CD8-positive, alpha-beta memory T cell (primary cell): Measurements from ENCODE around the gene EHBP1L1. TPM values are rescaled to one million over a fixed set of nuclear protein-coding genes. Genes with fewer than 3 reads are reported as not detected.

Source experiments
- CTCF ChIA-PET: fragments of 350-600 bp; sonication (Branson Sonifier 250); formaldehyde crosslinking; loops from one replicate; lab custom pipeline; 2021; ENCODE audit warnings: antibody characterized with exemption; lab: Charles Lee
- POLR2A ChIA-PET: fragments of 350-600 bp; sonication (Branson Sonifier 250); formaldehyde crosslinking; loops from one replicate; lab custom pipeline; 2021; ENCODE audit warnings: antibody characterized with exemption; lab: Charles Lee
- DNase-seq, 5 donors: peaks; one replicate each; pipeline versions ENCODE4 v3.0.0 to v3.0.0-alpha.2; 2020 to 2022; ENCODE audit warnings: mixed read lengths in 1 of 5
- H3K27ac ChIP-seq: one replicate; pipeline ENCODE4 v1.7.0; 2013; ENCODE audit warnings: low read depth, mild to moderate bottlenecking, low read length, moderate library complexity
- H3K27me3 ChIP-seq: 2 replicates; pipeline ENCODE4 v1.7.0; 2013; ENCODE audit warnings: low read length, mild to moderate bottlenecking; ENCODE audit not compliant: insufficient read depth, poor library complexity, severe bottlenecking
- H3K36me3 ChIP-seq: 2 replicates; pipeline ENCODE4 v1.7.0; 2013; ENCODE audit warnings: mild to moderate bottlenecking, low read length, moderate library complexity; ENCODE audit not compliant: insufficient read depth
- H3K4me1 ChIP-seq: 2 replicates; pipeline ENCODE4 v1.7.0; 2013; ENCODE audit warnings: mild to moderate bottlenecking, low read length, moderate library complexity; ENCODE audit not compliant: insufficient read depth
- H3K4me3 ChIP-seq: 2 replicates; pipeline ENCODE4 v1.7.0; 2013; ENCODE audit warnings: mild to moderate bottlenecking, low read length
- H3K9me3 ChIP-seq: 2 replicates; pipeline ENCODE4 v1.7.0; 2013; ENCODE audit warnings: mild to moderate bottlenecking, low read length
- H3K27ac Mint-ChIP-seq, 8 donors: one replicate each; pipeline ENCODE4 v1.8.0; 2020 to 2021; ENCODE audit warnings: mixed read lengths in 8 of 8, mild to moderate bottlenecking in 6 of 8, inconsistent platforms in 3 of 8, moderate library complexity in 3 of 8
- H3K27me3 Mint-ChIP-seq, 2 donors: one replicate each; pipeline ENCODE4 v1.8.0; 2020 to 2021; ENCODE audit warnings: mixed read lengths in 2 of 2, mild to moderate bottlenecking in 1 of 2, moderate library complexity in 1 of 2
- H3K36me3 Mint-ChIP-seq, 3 donors: one replicate each; pipeline ENCODE4 v1.8.0; 2020 to 2021; ENCODE audit warnings: mixed read lengths in 3 of 3, inconsistent platforms in 1 of 3, mild to moderate bottlenecking in 1 of 3
- H3K4me1 Mint-ChIP-seq, 3 donors: one replicate each; pipeline ENCODE4 v1.8.0; 2020 to 2021; ENCODE audit warnings: mixed read lengths in 3 of 3, inconsistent platforms in 1 of 3, mild to moderate bottlenecking in 1 of 3
- H3K4me3 Mint-ChIP-seq, 7 donors: one replicate each; pipeline ENCODE4 v1.8.0; 2020 to 2021; ENCODE audit warnings: mixed read lengths in 7 of 7, mild to moderate bottlenecking in 6 of 7, moderate library complexity in 4 of 7, inconsistent platforms in 2 of 7
- H3K9me3 Mint-ChIP-seq, 5 donors: one replicate each; pipeline ENCODE4 v1.8.0; 2020 to 2022; ENCODE audit warnings: mixed read lengths in 5 of 5, mild to moderate bottlenecking in 3 of 5, moderate library complexity in 2 of 5, inconsistent platforms in 1 of 5
- polyA plus RNA-seq: library from polyadenylated mRNA; unstranded; fragments of 300-500 nt; fragmentation: Illumina TruSeq; gene quantifications from one replicate; pipeline ENCODE4 v1.2.3, GENCODE V29; 2021
- total RNA-seq, 2 experiments: library from RNA; stranded (reverse); gene quantifications; one replicate each; pipeline ENCODE4 v1.2.3, GENCODE V29; 2021

Gene EHBP1L1
- total and polyA plus RNA-seq, 3 experiments from 2014 or later = 25.1 to 100 (median 97.3) TPM

- Mint-ChIP-seq H3K36me3 (peaks cover 0 to 11% (median 9%) of the 10 kb centered on the region in 3 donors), H3K27me3 (peaks cover 0 to 2% of the 10 kb centered on the region in 2 donors), H3K9me3 (no peaks in the 10 kb centered on the region), H3K4me3 (peak overlapping the region; percentile 32 to 85 (median 64)), H3K4me1 (peaks cover 50 to 68% (median 51%) of the 10 kb centered on the region in 3 donors), H3K27ac (peak overlapping the region; percentile 75 to 98 (median 88))
- Histone ChIP-seq H3K27me3 (no peaks in the 10 kb centered on the region), H3K36me3 (no peaks in the 10 kb centered on the region), H3K4me3 (no peak overlapping the region), H3K27ac (no peak overlapping the region), H3K9me3 (no peaks in the 10 kb centered on the region), H3K4me1 (peaks cover 69% of the 10 kb centered on the region)
- no peak for DNase-seq
- ChIA-PET POLR2A (interaction anchor here (1.5 kb wide), 1 partner anchor 11 kb away, joined by 17 read pairs; no protein-coding TSS in a partner anchor), CTCF (interaction anchor here (0.7 to 1.6 kb wide), 3 partner anchors 10 to 33 kb away, joined by 3 to 7 read pairs (median 3); no protein-coding TSS in a partner anchor)
These were observed 20.9 kb upstream of the EHBP1L1 start for GRCh38 chr11:65554842-65555430.

GRCh38 chr11:65555693-65556231 is 20.1 kb upstream of the EHBP1L1 start:
- Mint-ChIP-seq H3K4me1 (peaks cover 54 to 76% (median 55%) of the 10 kb centered on the region in 3 donors), H3K36me3 (peaks cover 0 to 11% (median 9%) of the 10 kb centered on the region in 3 donors), H3K4me3 (peak overlapping the region in 5 of 7 donors; percentile 23 to 92 (median 87)), H3K9me3 (no peaks in the 10 kb centered on the region), H3K27me3 (peaks cover 0 to 2% of the 10 kb centered on the region in 2 donors), H3K27ac (peak overlapping the region; percentile 61 to 98 (median 87))
- no peaks in the 10 kb centered on the region for H3K27me3 ChIP-seq
- DNase-seq = no peak
- ChIA-PET CTCF (interaction anchor here (0.7 to 2.0 kb wide), 4 partner anchors 9 to 32 kb away, joined by 3 to 14 read pairs (median 5); no protein-coding TSS in a partner anchor), POLR2A (interaction anchor here (1.5 kb wide), 1 partner anchor 10 kb away, joined by 17 read pairs; no protein-coding TSS in a partner anchor)
- H3K9me3 ChIP-seq = no peaks in the 10 kb centered on the region
- H3K4me1 ChIP-seq = peaks cover 77% of the 10 kb centered on the region
- peak overlapping the region; percentile 8 for H3K4me3 ChIP-seq
- H3K27ac ChIP-seq = no peak overlapping the region
- H3K36me3 ChIP-seq = no peaks in the 10 kb centered on the region

GRCh38 chr11:65556470-65557279 is 19.2 kb upstream of the EHBP1L1 start:
- Mint-ChIP-seq H3K27me3 (peaks cover 0 to 2% of the 10 kb centered on the region in 2 donors), H3K36me3 (peaks cover 0 to 7% (median 5%) of the 10 kb centered on the region in 3 donors), H3K4me3 (peak overlapping the region; percentile 80 to 94 (median 91)), H3K9me3 (no peaks in the 10 kb centered on the region), H3K4me1 (peaks cover 49 to 73% (median 50%) of the 10 kb centered on the region in 3 donors), H3K27ac (peak overlapping the region; percentile 84 to 98 (median 93))
- H3K9me3 ChIP-seq = no peaks in the 10 kb centered on the region
- no peaks in the 10 kb centered on the region for H3K27me3 ChIP-seq
- ChIA-PET POLR2A (interaction anchor here (0.6 to 1.2 kb wide), 5 partner anchors 8 to 530 kb away, joined by 3 to 6 read pairs (median 3); no protein-coding TSS in a partner anchor), CTCF (interaction anchor here (0.6 to 2.0 kb wide), 5 partner anchors 9 to 31 kb away, joined by 3 to 14 read pairs (median 4); partner anchors contain the start of gene ZNRD2)
- peak overlapping the region; percentile 31 for H3K27ac ChIP-seq
- DNase-seq = no peak
- no peaks in the 10 kb centered on the region for H3K36me3 ChIP-seq
- H3K4me3 ChIP-seq = peak overlapping the region; percentile 53
- peaks cover 73% of the 10 kb centered on the region for H3K4me1 ChIP-seq

- H3K27ac ChIP-seq = peak overlapping the region; percentile 31
- peak overlapping the region; percentile 80 to 94 (median 91) for H3K4me3 Mint-ChIP-seq
- peaks cover 65% of the 10 kb centered on the region for H3K4me1 ChIP-seq
- H3K4me3 ChIP-seq = peak overlapping the region; percentile 53
- H3K36me3 ChIP-seq = no peaks in the 10 kb centered on the region
- no peaks in the 10 kb centered on the region for H3K9me3 ChIP-seq
- no peaks in the 10 kb centered on the region for H3K9me3 Mint-ChIP-seq
- ChIA-PET CTCF (interaction anchor here (1.3 to 2.0 kb wide), 3 partner anchors 8 to 16 kb away, joined by 4 to 14 read pairs (median 7); partner anchors contain the start of gene ZNRD2), POLR2A (interaction anchor here (0.6 to 1.2 kb wide), 4 partner anchors 9 to 531 kb away, joined by 3 to 6 read pairs (median 4); no protein-coding TSS in a partner anchor)
- peak overlapping the region; percentile 84 to 97 (median 93) for H3K27ac Mint-ChIP-seq
- no peak for DNase-seq
- H3K27me3 ChIP-seq = no peaks in the 10 kb centered on the region
- H3K27me3 Mint-ChIP-seq = peaks cover 0 to 3% of the 10 kb centered on the region in 2 donors
- peaks cover 41 to 69% (median 46%) of the 10 kb centered on the region in 3 donors for H3K4me1 Mint-ChIP-seq
- peaks cover 0 to 2% (median 1%) of the 10 kb centered on the region in 3 donors for H3K36me3 Mint-ChIP-seq
These were observed 18.4 kb upstream of the EHBP1L1 start for GRCh38 chr11:65557280-65558001.

GRCh38 chr11:65558002-65558929 is 17.6 kb upstream of the EHBP1L1 start, which contains the start of gene LTBP3:
Gene LTBP3 (minus strand): TSS chr11:65558359. CDS start chr11:65557959, 400 bp downstream.
- Histone ChIP-seq H3K27me3 (no peaks in the 10 kb centered on the region), H3K4me1 (peaks cover 59% of the 10 kb centered on the region), H3K9me3 (no peaks in the 10 kb centered on the region), H3K27ac (peak within 1 kb of the TSS; percentile 54), H3K4me3 (peak within 1 kb of the TSS; percentile 53), H3K36me3 (no peaks in the 10 kb centered on the region)
- ChIA-PET CTCF (interaction anchor here (0.8 to 4.6 kb wide), 3 partner anchors 12 to 17 kb away, joined by 3 to 36 read pairs (median 5); partner anchors contain the start of gene ZNRD2), POLR2A (interaction anchor here (0.5 to 1.0 kb wide), 3 partner anchors 14 to 185 kb away, joined by 3 to 11 read pairs (median 3); partner anchors contain the start of gene FAM89B)
- Mint-ChIP-seq H3K4me1 (peaks cover 37 to 62% (median 44%) of the 10 kb centered on the region in 3 donors), H3K27ac (peak within 1 kb of the TSS; percentile 84 to 97 (median 94)), H3K9me3 (no peaks in the 10 kb centered on the region), H3K4me3 (peak within 1 kb of the TSS; percentile 80 to 94 (median 91)), H3K36me3 (peaks cover 0 to 1% (median 0%) of the 10 kb centered on the region in 3 donors), H3K27me3 (peaks cover 0 to 3% of the 10 kb centered on the region in 2 donors)
- peak in 4 of 5 donors; percentile 32 to 63 (median 40) for DNase-seq

GRCh38 chr11:65558930-65559509 is 16.8 kb upstream of the EHBP1L1 start:
- peak overlapping the region; percentile 47 for H3K4me3 ChIP-seq
- POLR2A ChIA-PET = interaction anchor here (0.6 to 1.2 kb wide), 4 partner anchors 11 to 15 kb away, joined by 3 to 4 read pairs (median 3); partner anchors contain the start of genes FAM89B and ZNRD2
- DNase-seq = no peak

More at GRCh38 chr11:65558930-65559509, 16.8 kb upstream of the EHBP1L1 start:
- H3K9me3 Mint-ChIP-seq = no peaks in the 10 kb centered on the region
- no peaks in the 10 kb centered on the region for H3K9me3 ChIP-seq
- H3K27ac Mint-ChIP-seq = peak overlapping the region in 6 of 8 donors; percentile 19 to 95 (median 78)
- no peaks in the 10 kb centered on the region for H3K27me3 ChIP-seq
- peak overlapping the region; percentile 54 for H3K27ac ChIP-seq
- H3K36me3 ChIP-seq = no peaks in the 10 kb centered on the region
- CTCF ChIA-PET = interaction anchor here (0.8 to 4.6 kb wide), 5 partner anchors 12 to 35 kb away, joined by 3 to 36 read pairs (median 4); partner anchors contain the start of gene ZNRD2
- H3K4me3 Mint-ChIP-seq = peak overlapping the region; percentile 55 to 89 (median 61)
- H3K4me1 ChIP-seq = peaks cover 60% of the 10 kb centered on the region
- peaks cover 0 to 1% (median 0%) of the 10 kb centered on the region in 3 donors for H3K36me3 Mint-ChIP-seq
- peaks cover 0 to 3% of the 10 kb centered on the region in 2 donors for H3K27me3 Mint-ChIP-seq
- peaks cover 37 to 65% (median 43%) of the 10 kb centered on the region in 3 donors for H3K4me1 Mint-ChIP-seq
